Esophagus squamous epithelium (tissue), 4 donors: Measurements from ENCODE around the gene GMDS.

ENCODE experiments used
- POLR2A ChIP-seq, 4 donors: fragments of 450-650 bp; IDR thresholded peaks; one replicate each; pipeline ENCODE4 v1.6.1; 2017; ENCODE audit warnings: antibody characterized with exemption in 4 of 4, mild to moderate bottlenecking in 4 of 4, moderate library complexity in 3 of 4
- TF ChIP-seq, protein P1 (sequence below), 6 experiments: fragments of 450-650 bp in 4 of 6; fragments of 200-600 bp in 2 of 6; sonication (generic) in 2 of 6; IDR thresholded peaks; one replicate each; pipeline ENCODE4 v1.5.1; 2016 to 2019; ENCODE audit warnings: antibody characterized with exemption in 6 of 6, mild to moderate bottlenecking in 4 of 6, moderate library complexity in 4 of 6

DNA sequence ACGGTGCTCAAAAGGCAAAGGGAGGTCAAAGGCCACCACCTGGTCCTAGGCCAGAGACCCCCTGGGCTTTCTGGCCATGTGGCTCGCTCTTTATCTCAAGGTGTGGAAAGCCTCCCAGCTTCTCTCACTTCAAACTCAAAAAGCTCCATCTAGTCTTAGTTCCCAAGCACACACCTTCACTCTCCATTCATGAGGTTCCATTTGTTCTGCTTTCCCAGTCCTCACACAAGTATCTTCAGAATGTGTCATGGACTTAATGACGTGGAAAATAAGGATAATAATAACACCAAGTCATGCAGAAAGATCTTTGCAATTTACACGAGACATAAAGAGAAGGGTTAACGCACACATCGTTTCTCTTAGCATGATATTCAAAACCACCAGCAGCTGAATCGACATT is 219.3 kb downstream of the GMDS start:
- no peak for TF ChIP-seq POLR2A (IDR thresholded peaks at IDR 0.05)
- TF ChIP-seq, protein P1, sequence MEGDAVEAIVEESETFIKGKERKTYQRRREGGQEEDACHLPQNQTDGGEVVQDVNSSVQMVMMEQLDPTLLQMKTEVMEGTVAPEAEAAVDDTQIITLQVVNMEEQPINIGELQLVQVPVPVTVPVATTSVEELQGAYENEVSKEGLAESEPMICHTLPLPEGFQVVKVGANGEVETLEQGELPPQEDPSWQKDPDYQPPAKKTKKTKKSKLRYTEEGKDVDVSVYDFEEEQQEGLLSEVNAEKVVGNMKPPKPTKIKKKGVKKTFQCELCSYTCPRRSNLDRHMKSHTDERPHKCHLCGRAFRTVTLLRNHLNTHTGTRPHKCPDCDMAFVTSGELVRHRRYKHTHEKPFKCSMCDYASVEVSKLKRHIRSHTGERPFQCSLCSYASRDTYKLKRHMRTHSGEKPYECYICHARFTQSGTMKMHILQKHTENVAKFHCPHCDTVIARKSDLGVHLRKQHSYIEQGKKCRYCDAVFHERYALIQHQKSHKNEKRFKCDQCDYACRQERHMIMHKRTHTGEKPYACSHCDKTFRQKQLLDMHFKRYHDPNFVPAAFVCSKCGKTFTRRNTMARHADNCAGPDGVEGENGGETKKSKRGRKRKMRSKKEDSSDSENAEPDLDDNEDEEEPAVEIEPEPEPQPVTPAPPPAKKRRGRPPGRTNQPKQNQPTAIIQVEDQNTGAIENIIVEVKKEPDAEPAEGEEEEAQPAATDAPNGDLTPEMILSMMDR (IDR thresholded peaks at IDR 0.05) = no peak
